Measurements from ENCODE around the gene SYNE3.

DNA sequence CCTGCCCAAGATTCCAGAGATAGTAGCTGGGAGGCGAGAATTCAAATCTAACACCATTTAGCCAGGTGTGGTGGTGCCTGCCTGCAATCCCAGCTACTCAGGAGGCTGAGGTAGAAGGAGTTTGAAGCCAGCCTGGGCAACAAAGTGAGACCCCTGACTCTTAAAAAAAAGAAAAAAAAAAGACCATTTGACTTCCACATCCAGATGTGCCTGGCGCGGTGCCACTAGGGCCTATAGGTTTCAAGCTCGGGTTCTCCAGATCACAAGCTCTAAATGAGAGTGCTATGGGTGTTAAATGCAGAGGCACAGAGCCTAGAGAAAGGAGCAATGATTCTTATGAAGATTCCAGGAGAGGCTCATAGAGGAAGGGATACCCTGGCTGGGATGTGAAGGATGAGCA, 22.5 kb downstream of the SYNE3 start:
- TF ChIP-seq, protein P1, sequence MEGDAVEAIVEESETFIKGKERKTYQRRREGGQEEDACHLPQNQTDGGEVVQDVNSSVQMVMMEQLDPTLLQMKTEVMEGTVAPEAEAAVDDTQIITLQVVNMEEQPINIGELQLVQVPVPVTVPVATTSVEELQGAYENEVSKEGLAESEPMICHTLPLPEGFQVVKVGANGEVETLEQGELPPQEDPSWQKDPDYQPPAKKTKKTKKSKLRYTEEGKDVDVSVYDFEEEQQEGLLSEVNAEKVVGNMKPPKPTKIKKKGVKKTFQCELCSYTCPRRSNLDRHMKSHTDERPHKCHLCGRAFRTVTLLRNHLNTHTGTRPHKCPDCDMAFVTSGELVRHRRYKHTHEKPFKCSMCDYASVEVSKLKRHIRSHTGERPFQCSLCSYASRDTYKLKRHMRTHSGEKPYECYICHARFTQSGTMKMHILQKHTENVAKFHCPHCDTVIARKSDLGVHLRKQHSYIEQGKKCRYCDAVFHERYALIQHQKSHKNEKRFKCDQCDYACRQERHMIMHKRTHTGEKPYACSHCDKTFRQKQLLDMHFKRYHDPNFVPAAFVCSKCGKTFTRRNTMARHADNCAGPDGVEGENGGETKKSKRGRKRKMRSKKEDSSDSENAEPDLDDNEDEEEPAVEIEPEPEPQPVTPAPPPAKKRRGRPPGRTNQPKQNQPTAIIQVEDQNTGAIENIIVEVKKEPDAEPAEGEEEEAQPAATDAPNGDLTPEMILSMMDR (IDR thresholded peaks at IDR 0.05) = no peak
- no peak for TF ChIP-seq POLR2AphosphoS5 (IDR thresholded peaks at IDR 0.05)
- no peak for TF ChIP-seq POLR2A (IDR thresholded peaks at IDR 0.05)

All from breast epithelium (tissue), 3 donors.